ENCODE data around the gene THOC6. TPM values are rescaled to one million over a fixed set of nuclear protein-coding genes. Genes with fewer than 3 reads are reported as not detected.

The THOC6 gene
- total RNA-seq, 4 donors from 2014 or later: 15.7 to 33.9 (median 26.7) TPM

GRCh38 chr16:3038896-3039295 is 15.1 kb downstream of the THOC6 start:
- ATAC-seq (ENCODE audit: low FRiP score): no peak

DNA sequence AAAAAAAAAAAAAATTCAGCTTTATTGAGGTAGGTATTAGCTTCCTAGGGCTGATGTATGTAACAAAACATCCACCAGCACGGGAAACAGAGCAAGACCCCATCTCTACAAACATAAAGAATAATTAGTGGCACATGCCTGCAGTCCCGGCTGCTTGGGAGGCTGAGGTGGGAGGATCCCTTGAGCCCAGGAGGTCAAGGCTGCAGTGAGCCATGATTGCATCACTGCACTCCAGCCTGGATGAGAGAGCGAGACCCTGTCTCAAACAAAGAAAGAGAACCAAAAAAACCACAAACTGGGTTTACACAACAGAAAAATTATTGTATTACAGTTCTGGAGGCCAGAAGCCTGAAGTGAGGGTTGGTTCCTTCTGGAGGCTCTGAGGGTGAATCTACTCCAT is 18.5 kb downstream of the THOC6 start:
- ATAC-seq (ENCODE audit: low FRiP score) (no peak), DNase-seq (ENCODE audit: low spot score) (no peak)
- TF ChIP-seq CTCF (IDR thresholded peaks at IDR 0.05): no peak

More at GRCh38 chr16:3038896-3039295, 15.1 kb downstream of the THOC6 start:
- no peak for TF ChIP-seq CTCF (IDR thresholded peaks at IDR 0.05)
- DNase-seq (ENCODE audit: low spot score): no peak

GRCh38 chr16:3044708-3045107 is 20.9 kb downstream of the THOC6 start:
- no peak for TF ChIP-seq CTCF (IDR thresholded peaks at IDR 0.05)
- no peak for ATAC-seq (ENCODE audit: low FRiP score)
- DNase-seq (ENCODE audit: low spot score): no peak

DNA sequence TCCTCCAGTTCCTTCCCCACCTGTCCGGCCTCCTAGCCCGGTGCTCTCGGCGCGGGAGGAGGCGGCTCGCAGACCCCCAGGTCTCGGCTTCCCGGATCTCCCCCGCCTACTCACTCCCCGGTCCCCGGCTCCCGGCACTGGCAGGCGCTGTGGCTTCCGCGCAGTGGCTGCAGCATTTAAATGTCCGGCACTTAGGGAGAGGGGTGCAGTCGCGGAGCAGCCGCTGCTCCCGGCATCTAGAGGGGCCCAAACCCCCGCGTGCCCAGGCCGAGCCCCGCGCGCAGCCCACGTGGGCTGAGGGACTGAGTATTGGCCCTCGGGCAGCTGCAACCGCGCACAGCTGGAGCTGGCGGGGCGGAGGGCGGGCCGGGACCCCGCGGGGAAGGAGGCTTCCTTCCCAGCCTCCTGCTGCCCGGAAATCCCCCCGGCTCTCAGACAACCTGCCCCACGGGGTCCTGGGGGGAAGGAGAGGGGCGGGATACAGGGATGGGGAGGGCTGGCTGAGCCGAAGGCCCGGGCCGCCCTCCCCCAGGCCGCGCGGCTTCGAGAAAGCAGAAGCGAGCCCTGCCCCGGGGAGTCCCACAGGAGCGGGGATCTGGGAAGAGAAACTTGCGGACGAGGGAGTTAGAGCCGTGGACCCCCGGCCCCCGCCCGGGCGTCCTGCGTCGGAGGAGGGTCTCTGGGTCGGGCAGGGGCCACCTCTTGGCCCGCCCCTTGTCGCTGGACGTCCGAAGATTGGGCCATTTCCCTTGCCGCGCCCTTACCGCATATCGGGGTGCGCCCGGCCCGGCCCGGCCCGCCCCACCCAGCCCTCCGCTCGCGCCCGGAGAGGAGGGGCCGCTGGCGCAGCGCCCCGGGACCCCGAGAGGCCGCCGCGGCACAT is 22.2 kb downstream of the THOC6 start, which contains the start of gene MMP25:
TSS of gene MMP25 (plus strand) at position 804 of the 883 bp plus-strand sequence. CDS start 357 bp downstream, outside the sequence.
- TF ChIP-seq CTCF (IDR thresholded peaks at IDR 0.05): no peak
- DNase-seq (ENCODE audit: low spot score) (no peak), ATAC-seq (ENCODE audit: low FRiP score) (no peak)

DNA sequence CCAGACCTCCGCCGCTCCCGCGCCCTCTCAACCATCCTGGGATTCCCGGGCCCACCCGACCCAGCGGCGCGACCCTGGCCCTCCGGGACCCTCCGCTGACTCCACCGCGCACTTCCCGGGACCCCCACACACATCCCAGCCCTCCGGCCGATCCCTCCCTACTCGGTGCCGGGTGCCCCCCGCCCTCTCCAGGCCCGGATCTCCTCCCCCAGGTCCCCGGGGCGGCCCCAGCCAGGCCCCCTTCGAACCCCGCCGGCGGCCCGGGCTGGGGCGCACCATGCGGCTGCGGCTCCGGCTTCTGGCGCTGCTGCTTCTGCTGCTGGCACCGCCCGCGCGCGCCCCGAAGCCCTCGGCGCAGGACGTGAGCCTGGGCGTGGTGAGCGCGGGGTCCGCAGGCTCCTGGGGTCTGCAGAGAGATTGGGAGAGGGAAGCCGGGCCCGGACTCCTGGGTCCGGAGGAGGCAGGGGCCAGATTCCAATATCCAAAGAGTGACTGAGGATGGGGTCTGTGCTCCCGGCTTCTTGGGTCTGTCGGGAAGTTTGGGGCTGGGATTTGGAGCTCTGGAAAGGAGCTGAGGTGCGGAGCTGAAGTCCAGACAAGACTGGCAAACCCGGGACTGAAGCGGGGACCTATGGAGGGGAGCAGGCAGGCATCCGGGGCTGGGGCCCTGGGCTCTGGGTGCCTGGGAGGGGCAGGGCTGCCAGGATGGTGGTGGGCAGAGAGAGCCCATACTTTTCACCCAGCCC is 23.0 kb downstream of the THOC6 start:
- no peak for TF ChIP-seq CTCF (IDR thresholded peaks at IDR 0.05)
- no peak for DNase-seq (ENCODE audit: low spot score)
- ATAC-seq (ENCODE audit: low FRiP score): no peak

- no peak for TF ChIP-seq CTCF (IDR thresholded peaks at IDR 0.05)
- ATAC-seq (ENCODE audit: low FRiP score) (no peak), DNase-seq (ENCODE audit: low spot score) (no peak)
Measured at GRCh38 chr16:3047387-3047720, 23.5 kb downstream of the THOC6 start.
